Skeletal muscle cell (primary cell): Measurements from ENCODE around the gene SIRT1.
"Not testable (repeated sequence)": the region's sequence is repeated elsewhere in the genome, so short reads cannot be mapped to it uniquely, and the experiment has no call there.

Experiments used
- DNase-seq: peaks from one replicate; pipeline ENCODE4 v3.0.0-alpha.2; 2010; ENCODE audit warnings: low read depth
- H3K4me3 ChIP-seq: 2 replicates; pipeline ENCODE4 v1.5.1; 2011; ENCODE audit warnings: low read depth, mild to moderate bottlenecking, control low read depth, low read length, moderate library complexity

SIRT1 gene

GRCh38 chr10:67884313-67884841 is at the start of gene SIRT1:
Gene SIRT1, plus strand, starts transcription at chr10:67884656. Its CDS starts 66 bp downstream, at chr10:67884722.
- DNase-seq = peak; percentile 81
- peak within 1 kb of the TSS; percentile 83 for H3K4me3 ChIP-seq

GRCh38 chr10:67835541-67836394 is 48.7 kb upstream of the SIRT1 start:
- DNase-seq, H3K4me3 ChIP-seq: not testable (repeated sequence)

- no peak for DNase-seq
- no peak overlapping the region for H3K4me3 ChIP-seq
Observed at GRCh38 chr10:67836488-67836887, 48.0 kb upstream of the SIRT1 start.

GRCh38 chr10:67836972-67837371 is 47.5 kb upstream of the SIRT1 start:
- no peak overlapping the region for H3K4me3 ChIP-seq

GRCh38 chr10:67837541-67838314 is 46.7 kb upstream of the SIRT1 start, which contains the start of gene DNAJC12:
Gene DNAJC12, minus strand, starts transcription at chr10:67838188. Its CDS starts 177 bp downstream, at chr10:67838011.
- peak; percentile 41 for DNase-seq
- H3K4me3 ChIP-seq = peak within 1 kb of the TSS; percentile 42

More at GRCh38 chr10:67836972-67837371, 47.5 kb upstream of the SIRT1 start:
- no peak for DNase-seq

GRCh38 chr10:67839511-67839910 is 44.9 kb upstream of the SIRT1 start:
- not testable (repeated sequence) for H3K4me3 ChIP-seq, DNase-seq

GRCh38 chr10:67839951-67840350 is 44.5 kb upstream of the SIRT1 start:
- DNase-seq = no peak
- no peak overlapping the region for H3K4me3 ChIP-seq

- no peak overlapping the region for H3K4me3 ChIP-seq
- no peak for DNase-seq
Observed at GRCh38 chr10:67841737-67842136, 42.7 kb upstream of the SIRT1 start.

GRCh38 chr10:67843284-67843683 is 41.2 kb upstream of the SIRT1 start:
- H3K4me3 ChIP-seq = no peak overlapping the region
- DNase-seq = no peak

- DNase-seq = peak; percentile 82
- H3K4me3 ChIP-seq = peak overlapping the region; percentile 62
Observed at GRCh38 chr10:67849331-67850011, 35.0 kb upstream of the SIRT1 start.

GRCh38 chr10:67851186-67851585 is 33.3 kb upstream of the SIRT1 start:
- H3K4me3 ChIP-seq = no peak overlapping the region
- no peak for DNase-seq

- no peak overlapping the region for H3K4me3 ChIP-seq
- DNase-seq = no peak
Observed at GRCh38 chr10:67852761-67853160, 31.7 kb upstream of the SIRT1 start.

- no peak for DNase-seq
- H3K4me3 ChIP-seq = no peak overlapping the region
Observed at GRCh38 chr10:67853512-67853911, 30.9 kb upstream of the SIRT1 start.

- no peak for DNase-seq
- H3K4me3 ChIP-seq = no peak overlapping the region
Observed at GRCh38 chr10:67858971-67859370, 25.5 kb upstream of the SIRT1 start.

GRCh38 chr10:67861750-67862432 is 22.6 kb upstream of the SIRT1 start:
- no peak for DNase-seq
- H3K4me3 ChIP-seq = no peak overlapping the region

- DNase-seq = no peak
- H3K4me3 ChIP-seq = no peak overlapping the region
Observed at GRCh38 chr10:67863094-67863493, 21.4 kb upstream of the SIRT1 start.

GRCh38 chr10:67864607-67865371 is 19.7 kb upstream of the SIRT1 start:
- no peak overlapping the region for H3K4me3 ChIP-seq
- DNase-seq = no peak

GRCh38 chr10:67868132-67868531 is 16.3 kb upstream of the SIRT1 start:
- no peak for DNase-seq
- H3K4me3 ChIP-seq = no peak overlapping the region
